GM18520 (cell line): ENCODE data around the gene SCP2.
"Not testable (repeated sequence)": the region's sequence is repeated elsewhere in the genome, so short reads cannot be mapped to it uniquely, and the experiment has no call there.

Source experiments
- ATAC-seq: cut with Tn5 transposase; IDR thresholded peaks from one replicate; pipeline ENCODE4 v1.9.1; 2021; ENCODE audit not compliant: unreplicated experiment

The SCP2 gene

DNA sequence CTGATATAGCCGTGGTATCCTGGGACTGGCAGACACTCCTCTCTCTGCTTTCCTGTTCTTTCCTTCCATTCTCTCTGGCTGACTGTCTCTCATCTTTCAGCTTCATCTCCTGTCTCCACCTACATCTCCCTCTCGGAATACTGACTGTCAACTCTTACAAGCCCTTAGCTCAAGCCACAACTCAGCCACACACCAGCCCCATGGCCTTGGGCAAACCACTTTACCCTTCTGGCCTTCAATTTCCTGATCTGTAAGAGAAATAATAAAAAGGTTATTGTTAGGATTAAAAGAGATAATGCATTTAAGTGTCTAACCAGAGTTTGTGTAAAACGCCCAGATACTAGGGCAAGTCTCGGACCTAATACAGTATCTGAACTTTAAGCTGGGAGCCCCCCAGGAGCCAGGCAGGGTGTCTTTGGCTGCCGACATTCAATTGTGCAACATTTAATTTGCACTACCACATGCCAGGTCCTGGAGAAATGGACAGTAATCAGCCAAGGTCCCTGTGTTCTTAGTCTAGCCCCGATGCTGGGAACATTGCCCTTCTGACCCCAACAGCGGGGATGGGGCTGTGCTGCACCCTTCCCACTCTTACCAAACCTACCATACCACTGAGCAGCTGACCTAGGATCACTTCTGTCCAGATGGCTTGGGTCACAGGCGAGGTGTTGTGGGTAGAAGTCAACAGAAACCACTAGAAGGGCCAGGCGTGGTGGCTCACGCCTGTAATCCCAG is 10.7 kb upstream of the SCP2 start:
- ATAC-seq = no peak

DNA sequence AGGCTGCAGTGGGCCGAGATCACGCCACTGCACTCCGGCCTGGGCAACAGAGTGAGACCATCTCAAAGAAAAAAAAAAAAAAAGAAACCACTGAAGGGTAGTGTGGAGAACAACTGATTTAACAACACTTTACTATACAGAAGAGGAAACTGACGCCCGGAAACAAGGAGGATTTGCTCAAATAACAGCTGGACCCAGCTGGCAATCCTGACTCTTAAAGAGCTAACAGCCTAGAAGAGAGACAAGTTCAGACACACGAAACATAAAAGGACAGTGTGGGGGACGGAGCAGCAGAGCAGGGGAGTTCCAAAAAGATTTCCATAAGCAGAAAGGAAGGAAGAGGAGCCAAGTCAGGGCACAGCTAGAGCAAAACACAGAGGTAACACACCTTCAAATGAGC is 9.9 kb upstream of the SCP2 start:
- ATAC-seq = no peak

DNA sequence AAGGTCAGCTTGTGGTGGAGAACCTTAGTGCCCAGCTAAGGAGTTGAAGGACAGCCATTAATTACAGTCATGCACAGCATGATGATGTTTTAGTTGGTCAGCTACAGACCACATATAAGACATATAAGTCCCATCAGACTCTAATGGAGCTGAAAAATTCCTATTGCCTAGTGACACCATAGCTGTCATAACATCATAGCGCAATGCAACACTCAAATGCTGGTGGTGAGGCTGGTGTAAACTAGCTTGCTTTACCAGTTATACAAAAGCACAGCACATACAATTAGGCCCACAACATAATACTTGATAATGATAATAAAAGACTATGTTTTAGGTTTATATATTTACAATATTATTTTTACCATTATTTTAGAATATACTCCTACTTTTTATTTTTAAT is 9.5 kb upstream of the SCP2 start:
- ATAC-seq = no peak

DNA sequence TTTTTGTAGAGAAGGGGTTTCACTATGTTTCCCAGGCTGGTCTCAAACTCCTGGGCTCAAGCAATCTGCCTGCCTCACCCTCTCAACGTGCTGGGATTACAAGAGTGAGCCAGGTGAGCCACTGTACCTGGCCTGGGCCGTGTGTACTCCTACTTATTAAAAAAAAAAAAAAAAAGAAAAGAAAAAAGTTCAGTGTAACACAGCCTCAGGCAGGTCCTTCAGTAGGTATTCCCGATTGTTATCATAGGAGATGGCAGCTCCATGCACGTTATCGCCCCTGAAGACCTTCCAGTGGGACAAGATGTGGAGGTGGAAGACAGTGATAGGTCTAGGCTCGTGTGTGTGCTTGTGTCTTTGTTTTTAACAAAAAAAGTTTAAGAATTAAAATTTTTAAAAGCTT is 8.9 kb upstream of the SCP2 start:
- ATAC-seq = no peak

DNA sequence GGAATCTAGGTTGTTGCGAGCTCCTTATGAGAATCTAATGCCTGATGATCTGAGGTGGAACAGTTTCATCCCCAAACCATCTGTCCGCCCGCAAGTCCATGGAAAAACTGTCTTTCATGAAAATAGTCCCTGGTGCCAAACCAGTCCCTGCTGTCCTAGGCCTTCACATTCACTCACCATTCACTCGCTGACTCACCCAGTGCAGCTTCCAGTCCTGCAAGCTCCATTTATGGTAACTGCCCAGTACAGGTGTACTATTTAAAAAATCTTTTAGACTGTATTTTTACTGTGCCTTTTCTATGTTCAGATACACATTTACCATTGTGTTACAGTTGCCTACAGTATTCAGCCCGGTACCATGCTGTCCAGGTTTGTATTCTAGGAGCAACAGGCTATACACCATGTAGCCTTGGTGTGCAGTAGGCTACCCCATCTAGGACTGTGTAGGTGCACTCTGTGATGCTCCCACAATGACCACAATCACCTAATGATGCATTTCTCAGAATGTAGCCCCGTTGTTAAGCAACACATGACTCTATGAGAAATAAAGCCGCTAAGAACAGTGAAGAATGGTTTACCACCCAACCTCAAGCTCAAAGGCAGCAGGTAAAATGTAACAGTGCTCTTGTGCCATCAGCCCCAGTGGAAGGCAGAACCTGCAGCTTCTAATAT is 7.9 kb upstream of the SCP2 start:
- ATAC-seq = no peak

DNA sequence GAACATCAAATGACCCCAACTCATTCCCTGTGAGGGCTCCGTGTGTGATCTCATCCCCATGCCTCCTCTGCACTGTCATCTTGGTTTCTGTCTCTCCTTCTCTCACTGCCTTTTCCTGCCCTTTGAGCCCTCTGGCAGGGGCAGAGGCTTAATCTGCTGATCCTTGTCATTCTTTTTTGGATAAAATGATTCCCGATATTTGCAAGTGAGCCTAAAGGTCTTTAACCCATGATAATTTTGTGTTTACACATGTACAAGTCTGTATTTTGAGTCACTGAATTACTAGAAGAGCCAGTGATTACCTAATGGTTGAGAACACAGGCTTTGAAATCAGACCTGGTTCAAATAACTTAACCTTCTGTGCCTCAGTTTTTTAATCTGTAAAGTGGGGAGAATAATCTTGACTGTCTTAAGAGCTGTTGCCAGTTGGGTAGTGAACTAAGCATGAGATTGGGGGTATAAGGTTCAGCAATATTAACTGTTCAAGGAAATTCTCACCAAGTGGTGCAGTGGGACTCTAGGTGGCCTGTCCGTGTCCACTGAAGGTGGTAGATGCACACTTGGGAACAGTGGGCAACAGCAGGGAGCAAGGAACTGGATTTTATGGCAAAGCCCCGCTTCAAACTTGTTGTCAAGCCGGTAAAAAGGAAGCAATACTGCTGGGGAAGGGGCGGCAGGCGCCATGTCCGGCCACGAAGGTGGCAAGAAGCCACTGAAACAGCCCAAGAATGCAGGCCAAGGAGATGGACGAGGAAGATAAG is 7.2 kb upstream of the SCP2 start:
- no peak for ATAC-seq

DNA sequence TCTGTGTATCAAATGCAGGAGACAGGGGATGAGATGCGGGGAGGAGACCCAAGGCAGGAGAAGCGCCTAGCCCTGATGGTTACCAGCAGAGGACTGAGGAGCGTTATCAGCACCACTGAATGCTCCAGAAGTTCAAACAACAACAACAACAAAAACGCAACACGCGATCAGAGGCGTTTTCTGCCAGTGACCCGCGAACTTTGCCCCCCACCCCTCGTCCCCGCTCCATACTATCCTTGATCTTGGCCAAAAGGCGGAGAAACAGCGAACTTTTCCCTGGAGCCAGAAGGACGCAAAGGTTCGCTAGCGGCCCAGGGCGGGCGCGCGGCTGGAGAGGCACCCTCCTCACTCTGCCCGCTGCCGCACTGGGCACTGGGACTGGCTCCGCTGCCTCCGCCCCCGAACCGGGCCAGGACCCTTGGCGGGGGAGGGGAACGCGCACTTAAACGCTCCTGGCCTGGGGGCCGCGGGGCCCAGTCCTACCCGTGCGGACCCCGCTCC is 6.2 kb upstream of the SCP2 start:
- ATAC-seq = no peak

DNA sequence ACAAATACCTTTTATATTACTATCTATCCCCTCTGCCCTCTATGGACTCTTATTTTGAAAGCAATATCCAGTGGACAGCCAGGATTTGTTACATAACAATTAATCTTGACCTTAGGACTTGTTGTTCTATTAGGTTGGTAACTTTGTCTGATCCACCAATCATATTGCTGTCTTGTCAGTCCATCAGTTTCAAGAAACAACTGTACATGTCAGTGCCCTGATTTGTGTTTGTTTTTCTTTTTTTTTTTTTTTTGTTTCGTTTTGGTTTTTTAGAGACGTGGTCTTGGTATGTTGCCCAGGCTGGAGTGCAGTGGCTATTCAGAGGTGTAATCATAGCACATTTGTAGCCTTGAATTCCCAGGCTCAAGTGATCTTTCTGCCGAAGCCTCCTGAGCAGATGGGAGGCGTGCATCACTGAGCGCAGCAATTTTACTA is 1.5 kb upstream of the SCP2 start:
- ATAC-seq = no peak

DNA sequence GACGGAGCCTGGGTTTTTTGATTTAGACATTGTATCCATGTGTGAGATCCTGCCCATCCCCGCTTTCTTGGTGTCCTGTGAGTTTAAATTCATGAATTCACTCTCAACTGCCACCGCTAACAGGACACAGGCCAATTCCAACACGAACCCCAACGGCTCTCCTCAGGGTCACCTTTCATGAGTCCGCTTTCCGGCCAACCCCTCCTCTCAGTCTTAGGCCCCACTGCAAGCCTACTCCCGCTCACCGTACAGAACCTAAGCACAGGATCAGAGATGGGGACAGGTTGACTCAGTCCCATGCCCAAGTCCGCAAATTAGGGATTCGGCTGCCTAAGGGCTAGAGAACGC is 238 bp upstream of the SCP2 start:
- no peak for ATAC-seq

DNA sequence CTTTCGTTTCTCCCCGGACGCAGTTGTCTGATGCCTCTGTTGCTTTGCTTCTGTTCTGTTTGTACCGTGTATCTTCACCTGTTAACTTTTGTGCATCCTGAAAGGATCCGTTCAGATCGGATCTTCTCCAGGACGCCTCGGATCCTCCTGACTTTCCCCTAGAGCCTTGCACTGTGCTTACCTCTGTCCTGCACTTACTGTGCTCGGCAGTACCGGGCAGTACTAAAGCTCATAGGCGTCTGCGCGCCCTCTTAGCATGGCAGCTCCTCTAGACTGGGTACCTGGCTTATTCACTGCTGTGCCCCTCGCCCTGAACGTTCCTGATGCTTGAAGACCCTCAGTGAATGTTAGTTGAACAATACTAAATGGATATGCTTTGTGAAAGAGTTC is 934 bp downstream of the SCP2 start:
- ATAC-seq = no peak

DNA sequence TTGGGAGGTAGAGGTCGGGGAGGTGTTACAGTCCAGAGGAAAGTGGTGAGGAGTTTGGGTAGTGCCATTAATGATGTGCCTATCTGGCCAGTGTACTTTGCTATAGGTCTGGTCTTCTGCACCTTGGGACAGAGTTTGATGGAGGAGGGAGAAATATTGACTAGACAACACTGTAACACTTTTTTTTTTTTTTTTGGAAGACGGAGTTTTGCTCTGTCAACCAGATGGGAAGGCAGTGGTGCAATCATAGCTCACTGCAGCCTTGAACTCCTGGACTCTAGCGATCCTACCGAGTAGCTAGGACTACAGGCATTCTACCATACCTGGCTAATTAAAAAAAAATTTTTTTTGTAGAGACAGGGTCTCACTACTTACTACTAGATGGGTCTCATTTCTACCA is 1.9 kb downstream of the SCP2 start:
- ATAC-seq = no peak

DNA sequence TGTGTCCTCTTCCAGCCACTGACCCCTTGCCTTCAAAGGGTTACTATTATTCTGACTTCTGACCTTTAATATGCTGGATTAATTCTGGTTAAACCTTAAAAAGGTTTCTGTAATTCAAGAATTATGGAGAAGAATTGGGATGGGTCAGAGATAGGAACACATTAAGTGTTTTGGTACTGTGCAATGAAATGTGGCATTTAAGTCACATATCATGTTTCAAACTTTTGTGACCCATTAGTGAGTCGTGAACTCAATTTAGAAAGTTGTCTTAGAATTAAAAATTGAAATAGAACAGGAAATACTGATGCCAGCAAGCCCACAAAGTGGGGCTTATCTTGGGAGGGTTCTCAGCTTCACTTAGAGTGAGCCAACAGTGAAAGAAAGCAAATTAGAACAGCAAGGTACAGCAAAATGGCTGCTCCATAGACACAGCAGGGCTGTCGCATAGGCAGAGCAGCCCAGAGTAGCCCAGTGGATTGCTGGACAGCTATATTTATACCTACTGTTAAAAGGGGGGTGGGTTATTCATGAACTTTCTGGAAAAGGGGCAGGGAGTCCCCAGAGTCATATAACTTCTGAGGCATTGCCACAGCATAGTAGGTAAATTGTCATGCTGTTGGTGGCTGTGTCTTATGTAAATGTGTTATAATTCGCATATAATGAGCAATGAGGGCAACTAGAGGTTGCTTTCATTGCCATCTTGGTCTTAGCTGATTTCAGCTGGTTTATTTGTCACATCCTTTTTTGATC is 10.5 kb downstream of the SCP2 start:
- ATAC-seq = no peak

DNA sequence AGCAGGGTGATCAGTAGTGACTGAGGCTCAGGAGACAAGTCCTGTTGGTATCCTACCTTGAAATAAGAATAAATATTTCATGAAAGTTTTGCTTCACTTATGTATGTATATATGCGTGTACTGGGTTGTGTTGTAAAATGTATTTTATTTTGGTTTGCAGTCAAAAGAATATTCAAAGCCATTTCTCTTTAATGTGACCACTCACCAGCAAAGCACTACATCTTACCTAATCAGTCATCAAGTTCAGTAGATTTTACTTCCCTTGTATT is 11.0 kb downstream of the SCP2 start:
- no peak for ATAC-seq

DNA sequence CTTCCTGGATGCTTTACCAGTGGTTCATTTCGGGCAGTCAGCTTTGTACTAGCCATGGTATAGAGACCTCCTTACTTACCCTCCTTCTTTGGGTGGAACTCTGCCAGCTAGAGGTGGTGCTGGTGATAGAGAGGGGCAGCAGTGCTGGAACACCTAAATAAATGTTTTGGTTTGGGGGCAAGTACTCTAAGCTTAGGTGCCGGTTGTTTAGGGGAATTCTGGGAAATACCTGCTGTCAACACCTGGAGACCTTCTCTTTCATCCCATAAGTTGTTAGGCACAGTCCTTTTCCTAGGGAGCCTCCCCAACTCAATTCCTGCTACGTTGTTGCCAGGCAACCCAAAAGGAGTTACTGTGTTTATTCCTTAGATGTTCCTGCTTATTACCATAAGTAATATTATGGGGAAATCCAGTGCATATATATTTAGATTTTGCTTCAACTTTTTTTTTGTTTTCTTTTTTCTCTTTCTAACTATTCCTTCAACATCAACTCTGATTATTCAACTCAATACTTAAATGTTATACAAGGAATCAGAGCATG is 16.9 kb downstream of the SCP2 start:
- ATAC-seq = no peak

DNA sequence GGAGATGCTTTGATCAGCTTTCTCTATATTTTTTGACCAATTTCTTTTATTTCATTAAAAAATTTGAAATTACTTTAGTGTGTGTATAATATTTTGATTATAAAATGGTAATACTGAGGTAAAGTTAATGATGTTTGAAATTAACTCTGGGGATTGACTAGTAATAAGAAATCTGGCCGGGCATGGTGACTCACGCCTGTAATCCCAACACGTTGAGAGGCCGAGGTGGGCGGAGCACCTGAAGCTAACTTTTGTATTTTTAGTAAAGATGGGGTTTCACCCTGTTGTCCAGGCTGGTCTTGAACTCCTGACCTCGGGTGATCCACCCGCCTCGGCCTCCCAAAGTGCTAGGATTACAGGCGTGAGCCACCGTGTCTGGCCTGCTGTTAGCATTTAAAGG is 17.5 kb downstream of the SCP2 start:
- ATAC-seq = no peak

DNA sequence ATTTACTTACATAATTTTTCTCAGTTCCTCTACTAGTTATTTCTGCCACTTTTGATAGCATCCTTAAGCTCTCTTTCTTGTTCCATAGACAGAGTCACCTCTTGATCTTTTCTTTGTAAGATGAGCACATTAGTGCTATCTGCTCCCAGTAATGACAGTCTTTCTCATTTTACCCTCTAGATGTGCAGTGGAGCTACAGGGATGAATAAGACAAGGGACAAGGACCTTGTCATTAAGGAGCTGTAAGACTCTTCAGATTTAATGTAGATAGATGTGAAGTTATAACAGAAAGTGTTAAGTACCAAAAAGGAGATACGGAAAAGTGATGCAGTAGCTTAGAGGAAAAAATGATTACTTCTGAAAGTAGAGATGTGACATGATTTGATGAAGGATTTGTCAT is 20.4 kb downstream of the SCP2 start:
- no peak for ATAC-seq

DNA sequence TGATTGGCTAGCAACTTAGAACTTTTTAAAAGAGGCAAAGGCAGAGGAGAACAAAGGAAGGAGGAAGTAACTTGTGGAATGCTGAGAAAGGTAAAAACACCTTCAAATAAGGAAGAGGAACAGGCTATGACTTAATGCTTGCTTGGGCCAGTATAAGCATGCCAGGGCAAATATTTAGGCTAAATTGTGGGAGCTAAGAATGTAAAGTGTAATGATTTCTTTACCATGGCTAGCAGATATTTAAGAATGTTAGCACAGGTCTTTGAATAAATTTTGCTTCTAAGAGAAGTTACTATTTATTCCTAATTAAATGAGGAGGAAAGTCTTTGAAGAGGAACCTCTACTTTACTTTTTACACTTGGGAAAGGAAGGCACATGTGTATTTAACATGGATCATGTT is 22.5 kb downstream of the SCP2 start:
- not testable (repeated sequence) for ATAC-seq

DNA sequence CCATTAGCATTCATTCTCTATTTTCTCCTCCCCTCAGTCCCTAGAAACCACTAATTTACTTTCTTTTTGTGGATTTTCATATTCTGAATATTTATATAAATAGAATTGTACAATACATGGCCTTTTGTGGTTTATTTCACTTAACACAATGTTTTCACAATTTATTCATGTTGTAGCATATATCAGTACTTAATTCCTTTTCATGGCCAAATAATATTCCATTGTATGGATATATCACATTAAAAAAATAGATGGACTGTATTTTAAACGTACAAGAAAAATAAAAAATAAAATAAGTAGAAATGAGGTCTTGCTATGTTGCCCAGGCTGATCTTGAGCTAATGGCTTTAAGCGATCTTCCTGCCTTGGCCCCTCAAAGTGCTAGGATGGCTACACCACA is 25.0 kb downstream of the SCP2 start:
- no peak for ATAC-seq

DNA sequence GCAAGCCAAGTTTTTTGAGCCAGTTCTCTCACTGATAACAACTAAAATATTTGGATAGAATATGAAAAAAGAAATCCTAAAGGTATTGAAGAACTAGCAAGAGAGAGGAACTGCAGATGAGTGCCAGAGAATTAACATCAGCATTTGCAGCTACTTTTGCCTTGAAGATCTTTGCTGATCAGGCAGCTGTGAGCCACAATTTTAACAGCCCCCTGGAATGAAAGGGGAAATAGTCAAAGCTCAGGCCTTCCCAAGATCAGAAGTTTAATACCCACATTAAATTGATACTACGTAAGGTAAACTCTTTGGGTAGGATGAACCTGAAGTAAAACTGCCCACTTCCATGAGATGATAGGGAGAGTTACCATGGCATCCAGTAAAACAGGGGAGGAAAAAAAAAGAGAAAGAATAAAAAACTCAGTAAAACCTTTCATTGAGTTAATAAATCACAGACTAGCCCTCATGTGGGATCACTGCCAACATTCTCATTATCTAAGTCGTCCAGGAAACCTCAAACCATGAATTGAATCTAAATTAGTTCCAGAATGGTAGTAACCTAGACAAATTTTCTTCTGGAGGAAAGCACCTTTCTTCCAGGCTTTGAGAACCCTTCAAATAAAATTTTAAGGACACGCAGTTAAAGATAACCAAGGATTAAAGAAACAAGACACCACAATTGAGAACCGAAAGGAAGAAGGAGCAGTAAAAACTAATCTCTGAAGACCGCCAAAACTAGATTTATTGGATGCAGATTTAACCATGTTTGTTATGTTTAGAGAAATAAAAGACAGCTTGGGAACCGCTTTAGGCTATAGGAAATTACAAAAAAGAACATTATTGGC is 28.3 kb downstream of the SCP2 start:
- no peak for ATAC-seq

DNA sequence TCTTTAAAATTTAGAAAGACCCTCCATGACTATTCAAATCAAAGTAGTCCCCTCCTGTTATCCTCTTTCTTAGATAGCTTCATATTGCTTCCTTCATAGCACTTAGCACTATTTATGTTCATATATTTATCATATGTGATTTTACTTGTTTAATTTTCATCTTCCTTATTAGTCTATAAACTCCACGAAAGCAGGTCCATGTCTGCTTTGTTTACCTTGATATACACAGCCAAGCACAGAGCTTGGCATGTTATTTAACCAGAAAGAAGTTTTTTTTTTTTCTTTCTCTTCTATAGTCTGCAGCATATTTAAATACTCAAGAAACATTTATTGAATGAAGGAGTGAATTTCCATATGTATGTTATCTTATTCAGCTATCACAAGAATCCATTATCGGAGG is 36.0 kb downstream of the SCP2 start:
- no peak for ATAC-seq

DNA sequence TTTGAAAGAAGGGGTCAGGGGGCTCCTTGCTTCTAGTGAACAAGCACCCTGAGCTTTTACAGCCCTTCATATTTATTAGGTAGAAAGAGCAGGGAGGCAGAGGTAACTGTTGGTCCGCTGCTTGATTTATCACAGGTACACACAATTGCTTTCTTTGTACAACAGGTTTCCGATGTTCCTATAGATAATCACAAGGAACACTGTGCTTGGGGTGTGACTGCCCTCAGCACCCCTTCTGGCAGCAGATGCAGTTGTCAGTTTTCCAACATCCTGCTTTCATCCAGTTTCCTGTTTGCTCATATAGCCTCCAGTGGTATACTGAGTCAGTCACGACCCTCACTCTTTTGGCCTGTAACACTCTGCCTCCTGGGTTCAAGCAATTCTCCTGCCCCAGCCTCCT is 40.6 kb downstream of the SCP2 start:
- ATAC-seq = no peak
